A673 (cell line): ENCODE measurements around the gene NPBWR2. TPM values are rescaled to one million over a fixed set of nuclear protein-coding genes. Genes with fewer than 3 reads are reported as not detected.

ENCODE experiments used
- BruUV-seq: library from RNA; stranded (reverse); fragments of 400-500 nt; replicated peaks from 2 replicates; lab custom pipeline; 2021; lab: Mats Ljungman, UMichigan
- CTCF ChIA-PET: fragments of 300-600 bp; sonication (Branson Sonifier 250); formaldehyde crosslinking; loops from one replicate; lab custom pipeline; 2022; ENCODE audit warnings: antibody characterized with exemption; lab: Charles Lee
- POLR2A ChIA-PET: fragments of 300-600 bp; sonication (Branson Sonifier 250); formaldehyde crosslinking; loops from one replicate; lab custom pipeline; 2022; ENCODE audit warnings: antibody characterized with exemption; ENCODE audit not compliant: low non-redundant PET; lab: Charles Lee
- DNase-seq: peaks from one replicate; pipeline ENCODE4 v3.0.0-alpha.2; 2015; ENCODE audit warnings: low spot score
- H3K27ac ChIP-seq: fragments of 200-600 bp; sonication (generic); 2 replicates; pipeline ENCODE4 v1.5.1; 2016; ENCODE audit warnings: mixed run types, low read depth, mild to moderate bottlenecking, mixed read lengths, antibody characterized with exemption, low read length; ENCODE audit not compliant: poor library complexity, severe bottlenecking
- H3K27me3 ChIP-seq: fragments of 200-600 bp; sonication (generic); replicated peaks from 2 replicates; pipeline ENCODE4 v1.6.1; 2017; ENCODE audit warnings: mixed run types, low read depth, mild to moderate bottlenecking, mixed read lengths, antibody characterized with exemption, low read length; ENCODE audit not compliant: insufficient read depth, poor library complexity
- H3K36me3 ChIP-seq: fragments of 200-600 bp; sonication (generic); 2 replicates; pipeline ENCODE4 v1.6.1; 2016; ENCODE audit warnings: mixed run types, mild to moderate bottlenecking, mixed read lengths, antibody characterized with exemption, low read length; ENCODE audit not compliant: insufficient read depth, poor library complexity, severe bottlenecking
- H3K4me1 ChIP-seq: fragments of 200-600 bp; sonication (generic); 2 replicates; pipeline ENCODE4 v1.6.1; 2017; ENCODE audit warnings: mixed run types, mild to moderate bottlenecking, mixed read lengths, antibody characterized with exemption, low read length; ENCODE audit not compliant: insufficient read depth, poor library complexity, severe bottlenecking
- H3K4me3 ChIP-seq: fragments of 200-600 bp; sonication (generic); 2 replicates; pipeline ENCODE4 v1.5.1; 2016; ENCODE audit warnings: low read depth, mixed run types, mild to moderate bottlenecking, mixed read lengths, low read length; ENCODE audit not compliant: poor library complexity, severe bottlenecking
- H3K9me3 ChIP-seq: fragments of 200-600 bp; sonication (generic); 2 replicates; pipeline ENCODE4 v1.6.1; 2016; ENCODE audit warnings: mixed run types, low read depth, mild to moderate bottlenecking, mixed read lengths, antibody characterized with exemption, low read length; ENCODE audit not compliant: poor library complexity, severe bottlenecking
- EZH2 ChIP-seq: fragments of 200-600 bp; sonication (generic); IDR thresholded peaks from 2 replicates; pipeline ENCODE4 v1.6.1; 2017; ENCODE audit warnings: borderline replicate concordance, low read depth, mild to moderate bottlenecking, mixed read lengths, antibody characterized with exemption, low read length; ENCODE audit not compliant: poor library complexity, severe bottlenecking
- intact Hi-C: fragments of 100-400 bp; cut with micrococcal nuclease; formaldehyde crosslinking; loops from one replicate; pipeline ENCODE4 v1.10.0; 2022; ENCODE audit not compliant: unreplicated experiment
- total RNA-seq: library from RNA; stranded (reverse); gene quantifications from 2 replicates; pipeline ENCODE4 v1.2.3, GENCODE V29; 2021
- TF ChIP-seq, protein P1 (sequence below): fragments of 300-800, 200-600 bp; sonication (generic); conservative IDR thresholded peaks from 2 replicates; pipeline ENCODE4 v1.5.1; 2017; ENCODE audit warnings: low read depth, mild to moderate bottlenecking, antibody characterized with exemption, low read length, moderate library complexity, mixed read lengths

Gene NPBWR2
- total RNA-seq, 1 experiment from 2014 or later = not detected

GRCh38 chr20:64084685-64085152 is 22.6 kb downstream of the NPBWR2 start:
- DNase-seq = no peak
- CTCF ChIA-PET = interaction anchor here (0.6 kb wide), 1 partner anchor 171 kb away, joined by 6 read pairs; no protein-coding TSS in a partner anchor
- peaks cover 15% of the 10 kb centered on the region for H3K27me3 ChIP-seq

GRCh38 chr20:64083804-64084684 is 23.3 kb downstream of the NPBWR2 start, which contains the start of gene LKAAEAR1:
TSS of gene LKAAEAR1 (minus strand) at chr20:64084398. CDS start at chr20:64084219, 179 bp downstream.
- Histone ChIP-seq H3K9me3 (no peaks in the 10 kb centered on the region), H3K4me1 (peaks cover 13% of the 10 kb centered on the region), H3K27ac (no peak within 1 kb of the TSS), H3K36me3 (no peaks in the 10 kb centered on the region), H3K4me3 (peak within 1 kb of the TSS; percentile 53), H3K27me3 (peaks cover 15% of the 10 kb centered on the region)
- CTCF ChIA-PET = interaction anchor here (0.6 to 1.6 kb wide), 3 partner anchors 48 to 172 kb away, joined by 3 to 6 read pairs (median 5); no protein-coding TSS in a partner anchor
- no TSS peak for BruUV-seq
- intact Hi-C loops = loop anchor here (1.0 kb wide), 1 partner anchor 36 kb away; no protein-coding TSS in a partner anchor
- POLR2A ChIA-PET = interaction anchor here (0.5 kb wide), 1 partner anchor 24 kb away, joined by 4 read pairs; no protein-coding TSS in a partner anchor
- TF ChIP-seq, protein P1, sequence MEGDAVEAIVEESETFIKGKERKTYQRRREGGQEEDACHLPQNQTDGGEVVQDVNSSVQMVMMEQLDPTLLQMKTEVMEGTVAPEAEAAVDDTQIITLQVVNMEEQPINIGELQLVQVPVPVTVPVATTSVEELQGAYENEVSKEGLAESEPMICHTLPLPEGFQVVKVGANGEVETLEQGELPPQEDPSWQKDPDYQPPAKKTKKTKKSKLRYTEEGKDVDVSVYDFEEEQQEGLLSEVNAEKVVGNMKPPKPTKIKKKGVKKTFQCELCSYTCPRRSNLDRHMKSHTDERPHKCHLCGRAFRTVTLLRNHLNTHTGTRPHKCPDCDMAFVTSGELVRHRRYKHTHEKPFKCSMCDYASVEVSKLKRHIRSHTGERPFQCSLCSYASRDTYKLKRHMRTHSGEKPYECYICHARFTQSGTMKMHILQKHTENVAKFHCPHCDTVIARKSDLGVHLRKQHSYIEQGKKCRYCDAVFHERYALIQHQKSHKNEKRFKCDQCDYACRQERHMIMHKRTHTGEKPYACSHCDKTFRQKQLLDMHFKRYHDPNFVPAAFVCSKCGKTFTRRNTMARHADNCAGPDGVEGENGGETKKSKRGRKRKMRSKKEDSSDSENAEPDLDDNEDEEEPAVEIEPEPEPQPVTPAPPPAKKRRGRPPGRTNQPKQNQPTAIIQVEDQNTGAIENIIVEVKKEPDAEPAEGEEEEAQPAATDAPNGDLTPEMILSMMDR = no peak
- TF ChIP-seq EZH2 = no peak
- no peak for DNase-seq

More at GRCh38 chr20:64084685-64085152, 22.6 kb downstream of the NPBWR2 start:
- H3K36me3 ChIP-seq = no peaks in the 10 kb centered on the region
- POLR2A ChIA-PET = no interaction called here
- intact Hi-C loops = no loop called here
- BruUV-seq = no TSS peak
- peaks cover 12% of the 10 kb centered on the region for H3K4me1 ChIP-seq
- no peak overlapping the region for H3K27ac ChIP-seq
- H3K4me3 ChIP-seq = no peak overlapping the region
- H3K9me3 ChIP-seq = no peaks in the 10 kb centered on the region
- TF ChIP-seq EZH2 = no peak
- TF ChIP-seq, protein P1 = no peak

DNA sequence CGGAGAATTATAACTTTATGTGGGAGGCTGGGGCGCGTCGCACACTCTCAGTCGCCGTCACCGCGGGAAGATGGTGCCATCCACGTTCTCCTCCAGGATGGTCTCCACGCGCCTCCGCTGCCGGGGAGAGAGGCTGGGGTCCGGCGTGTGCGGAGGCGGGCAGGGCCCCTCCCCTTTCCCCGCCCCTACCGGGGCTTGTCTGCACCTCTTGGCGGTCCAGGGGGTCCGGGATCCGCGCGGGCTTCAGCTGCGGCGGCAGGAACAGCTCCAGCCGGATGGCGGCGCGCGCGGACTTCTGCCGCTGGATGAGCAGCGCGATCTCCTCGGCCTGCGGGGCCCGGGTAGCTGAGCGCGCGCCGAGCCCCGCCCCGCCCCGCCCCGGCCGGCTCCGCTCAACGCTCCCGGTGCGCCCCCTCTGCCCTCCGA is 24.0 kb downstream of the NPBWR2 start:
- intact Hi-C loops = loop anchor here (1.0 kb wide), 1 partner anchor 37 kb away; no protein-coding TSS in a partner anchor
- POLR2A ChIA-PET = interaction anchor here (0.5 kb wide), 1 partner anchor 23 kb away, joined by 4 read pairs; no protein-coding TSS in a partner anchor
- BruUV-seq = no TSS peak

More for the DNA sequence above, 24.0 kb downstream of the NPBWR2 start:
- H3K4me1 ChIP-seq = peaks cover 20% of the 10 kb centered on the region
- no peak for TF ChIP-seq EZH2
- TF ChIP-seq, protein P1 = peak; percentile 69
- H3K27me3 ChIP-seq = peaks cover 15% of the 10 kb centered on the region
- H3K27ac ChIP-seq = no peak overlapping the region
- DNase-seq = peak; percentile 90
- no peaks in the 10 kb centered on the region for H3K36me3 ChIP-seq
- H3K9me3 ChIP-seq = no peaks in the 10 kb centered on the region
- H3K4me3 ChIP-seq = peak overlapping the region; percentile 53
- CTCF ChIA-PET = interaction anchor here (0.7 to 1.6 kb wide), 2 partner anchors 48 to 103 kb away, joined by 3 to 5 read pairs; no protein-coding TSS in a partner anchor
